ENCODE data around the gene ATXN1.
A peak's percentile ranks its signal among the peaks of the same experiment; 100 is the strongest.

ATXN1 gene

GRCh38 chr6:16733085-16733484, 28.2 kb downstream of the ATXN1 start:
- no peak for TF ChIP-seq GATA3 (IDR thresholded peaks at IDR 0.05; ENCODE audit: low read depth, low read length)
- TF ChIP-seq GATA2 (IDR thresholded peaks at IDR 0.05; ENCODE audit: low read depth, low read length): no peak

GRCh38 chr6:16731478-16732051, 29.7 kb downstream of the ATXN1 start:
- TF ChIP-seq GATA2 (IDR thresholded peaks at IDR 0.05; ENCODE audit: low read depth, low read length) (peak; percentile 5; the same call in 1 of the 2 replicates), GATA3 (IDR thresholded peaks at IDR 0.05; ENCODE audit: low read depth, low read length) (no peak)

- TF ChIP-seq GATA3 (IDR thresholded peaks at IDR 0.05; ENCODE audit: low read depth, low read length) (no peak; the same call in 1 of the 2 replicates), GATA2 (IDR thresholded peaks at IDR 0.05; ENCODE audit: low read depth, low read length) (peak; percentile 45; the same call in 1 of the 2 replicates)
Observed at GRCh38 chr6:16730738-16731477, 30.4 kb downstream of the ATXN1 start.

GRCh38 chr6:16729744-16730143, 31.5 kb downstream of the ATXN1 start:
- no peak for TF ChIP-seq GATA3 (IDR thresholded peaks at IDR 0.05; ENCODE audit: low read depth, low read length)
- TF ChIP-seq GATA2 (IDR thresholded peaks at IDR 0.05; ENCODE audit: low read depth, low read length): no peak

GRCh38 chr6:16729183-16729691, 32.0 kb downstream of the ATXN1 start:
- no peak for TF ChIP-seq GATA3 (IDR thresholded peaks at IDR 0.05; ENCODE audit: low read depth, low read length)
- TF ChIP-seq GATA2 (IDR thresholded peaks at IDR 0.05; ENCODE audit: low read depth, low read length): no peak

- TF ChIP-seq GATA3 (IDR thresholded peaks at IDR 0.05; ENCODE audit: low read depth, low read length): no peak
Observed at GRCh38 chr6:16728513-16729182, 32.6 kb downstream of the ATXN1 start.

GRCh38 chr6:16727996-16728395, 33.3 kb downstream of the ATXN1 start:
- TF ChIP-seq GATA2 (IDR thresholded peaks at IDR 0.05; ENCODE audit: low read depth, low read length): no peak
- TF ChIP-seq GATA3 (IDR thresholded peaks at IDR 0.05; ENCODE audit: low read depth, low read length): no peak

- TF ChIP-seq GATA3 (IDR thresholded peaks at IDR 0.05; ENCODE audit: low read depth, low read length) (no peak), GATA2 (IDR thresholded peaks at IDR 0.05; ENCODE audit: low read depth, low read length) (no peak)
Observed at GRCh38 chr6:16725145-16725864, 36.0 kb downstream of the ATXN1 start.

GRCh38 chr6:16723826-16724225, 37.4 kb downstream of the ATXN1 start:
- TF ChIP-seq GATA3 (IDR thresholded peaks at IDR 0.05; ENCODE audit: low read depth, low read length) (no peak), GATA2 (IDR thresholded peaks at IDR 0.05; ENCODE audit: low read depth, low read length) (no peak)

GRCh38 chr6:16723402-16723801, 37.9 kb downstream of the ATXN1 start:
- TF ChIP-seq GATA2 (IDR thresholded peaks at IDR 0.05; ENCODE audit: low read depth, low read length) (no peak), GATA3 (IDR thresholded peaks at IDR 0.05; ENCODE audit: low read depth, low read length) (no peak)

- TF ChIP-seq GATA3 (IDR thresholded peaks at IDR 0.05; ENCODE audit: low read depth, low read length) (no peak), GATA2 (IDR thresholded peaks at IDR 0.05; ENCODE audit: low read depth, low read length) (no peak)
Observed at GRCh38 chr6:16722630-16723029, 38.6 kb downstream of the ATXN1 start.

- TF ChIP-seq GATA2 (IDR thresholded peaks at IDR 0.05; ENCODE audit: low read depth, low read length) (no peak), GATA3 (IDR thresholded peaks at IDR 0.05; ENCODE audit: low read depth, low read length) (no peak)
Observed at GRCh38 chr6:16721977-16722376, 39.3 kb downstream of the ATXN1 start.

GRCh38 chr6:16720861-16721260, 40.4 kb downstream of the ATXN1 start:
- TF ChIP-seq GATA2 (IDR thresholded peaks at IDR 0.05; ENCODE audit: low read depth, low read length) (no peak), GATA3 (IDR thresholded peaks at IDR 0.05; ENCODE audit: low read depth, low read length) (no peak)

GRCh38 chr6:16719488-16719887, 41.8 kb downstream of the ATXN1 start:
- no peak for TF ChIP-seq GATA2 (IDR thresholded peaks at IDR 0.05; ENCODE audit: low read depth, low read length)
- no peak for TF ChIP-seq GATA3 (IDR thresholded peaks at IDR 0.05; ENCODE audit: low read depth, low read length)
